Mucosa of descending colon (tissue), 3 donors: ENCODE data around the gene AKT3. TPM values are rescaled to one million over a fixed set of nuclear protein-coding genes. Genes with fewer than 3 reads are reported as not detected.

ENCODE experiments used
- ATAC-seq: fragments of 200-7000 bp; cut with Tn5 transposase; one replicate; pipeline ENCODE4 v1.9.1; 2020; ENCODE audit warnings: mild to moderate bottlenecking, moderate library complexity
- DNase-seq, 3 donors: peaks; one replicate each; pipeline ENCODE4 v3.0.0-alpha.2; 2020
- H3K36me3 ChIP-seq: fragments of 200-600 bp; one replicate; pipeline ENCODE4 v1.8.0; 2021; ENCODE audit warnings: low read depth, mild to moderate bottlenecking
- H3K4me1 ChIP-seq: fragments of 200-600 bp; one replicate; pipeline ENCODE4 v1.8.0; 2021; ENCODE audit warnings: low read depth, mild to moderate bottlenecking
- H3K4me3 ChIP-seq: fragments of 200-600 bp; one replicate; pipeline ENCODE4 v1.8.0; 2021; ENCODE audit warnings: mild to moderate bottlenecking
- H3K9me3 ChIP-seq: fragments of 200-600 bp; one replicate; pipeline ENCODE4 v1.8.0; 2021; ENCODE audit warnings: mild to moderate bottlenecking
- CTCF ChIP-seq: fragments of 200-600 bp; IDR thresholded peaks from one replicate; pipeline ENCODE4 v1.8.0; 2022; ENCODE audit warnings: antibody characterized with exemption, mild to moderate bottlenecking
- intact Hi-C, 2 donors: fragments of 100-400 bp; cut with DNase I in 1 of 2; cut with micrococcal nuclease in 1 of 2; formaldehyde crosslinking; loops; one replicate each; pipeline versions ENCODE4 v1.11.0 to v1.11.1; 2022; cut with DNase I, micrococcal nuclease
- total RNA-seq, 3 donors: library from RNA; stranded (reverse); fragmentation: NEBNext Ultra II Directional in 2 of 3; extraction: Animal tissue kit (Norgen Biotek cat#: 25700) in 2 of 3; gene quantifications; one replicate each; pipeline versions ENCODE4 v1.2.1 to v1.2.4, GENCODE V29; 2021 to 2023
- donor health status: DM: no; HTN: no; CAD: no; lungs with moderate emphysema.
- donor health status: DM: no; HTN: no; CAD: no.
- donor health status: DM: no; HTN: yes; CAD: no.

The AKT3 gene
- total RNA-seq, 3 donors from 2014 or later: 8.2 to 119 (median 12.6) TPM

DNA sequence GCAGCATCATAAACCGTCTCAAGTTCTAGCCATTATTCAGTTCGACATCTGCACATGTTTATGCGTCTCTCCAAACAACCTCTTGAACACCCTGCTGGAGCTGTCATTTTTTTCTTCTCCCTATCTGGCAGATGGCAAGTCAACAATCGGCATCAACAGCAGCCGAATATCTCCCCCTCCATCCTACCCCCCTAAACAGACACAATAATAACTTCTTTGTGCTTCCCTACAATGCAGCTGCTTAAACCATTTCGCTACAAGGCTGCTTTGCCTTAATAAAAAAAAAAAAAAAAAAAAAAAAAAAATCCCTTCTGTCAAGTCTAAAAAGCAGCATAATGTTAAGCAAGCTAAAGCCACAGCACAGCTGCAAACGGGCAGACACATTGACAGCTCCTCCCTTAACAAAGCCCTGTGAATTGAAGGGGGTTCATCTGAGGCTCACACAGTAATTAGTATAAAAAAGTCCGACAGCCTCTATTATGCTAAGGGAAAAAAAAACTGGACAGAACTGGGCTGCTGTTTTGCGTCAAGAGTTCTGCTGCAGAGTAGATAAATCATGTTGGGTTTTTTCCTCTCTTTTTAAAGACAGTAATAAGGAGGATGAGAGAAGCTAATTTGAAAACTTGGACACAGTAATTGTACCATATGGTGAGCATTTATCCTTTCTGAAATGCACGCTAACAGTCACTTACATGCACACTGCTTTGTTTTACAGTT, 136.4 kb downstream of the AKT3 start:
- DNase-seq (no peak), ATAC-seq (no peak)
- H3K36me3 ChIP-seq: no peaks in the 10 kb centered on the region
- no peak for TF ChIP-seq CTCF
- intact Hi-C loops: no loop called here
- no peak overlapping the region for H3K4me3 ChIP-seq
- H3K9me3 ChIP-seq: no peaks in the 10 kb centered on the region
- no peaks in the 10 kb centered on the region for H3K4me1 ChIP-seq

GRCh38 chr1:243712941-243713340, 137.1 kb downstream of the AKT3 start:
- Histone ChIP-seq H3K36me3 (no peaks in the 10 kb centered on the region), H3K4me1 (no peaks in the 10 kb centered on the region), H3K9me3 (no peaks in the 10 kb centered on the region), H3K4me3 (no peak overlapping the region)
- intact Hi-C loops: no loop called here
- no peak for TF ChIP-seq CTCF
- no peak for ATAC-seq
- DNase-seq: no peak

GRCh38 chr1:243712242-243712641, 137.8 kb downstream of the AKT3 start:
- Histone ChIP-seq H3K9me3 (no peaks in the 10 kb centered on the region), H3K4me3 (no peak overlapping the region), H3K36me3 (no peaks in the 10 kb centered on the region), H3K4me1 (no peaks in the 10 kb centered on the region)
- no peak for TF ChIP-seq CTCF
- intact Hi-C loops: no loop called here
- no peak for DNase-seq
- ATAC-seq: no peak

DNA sequence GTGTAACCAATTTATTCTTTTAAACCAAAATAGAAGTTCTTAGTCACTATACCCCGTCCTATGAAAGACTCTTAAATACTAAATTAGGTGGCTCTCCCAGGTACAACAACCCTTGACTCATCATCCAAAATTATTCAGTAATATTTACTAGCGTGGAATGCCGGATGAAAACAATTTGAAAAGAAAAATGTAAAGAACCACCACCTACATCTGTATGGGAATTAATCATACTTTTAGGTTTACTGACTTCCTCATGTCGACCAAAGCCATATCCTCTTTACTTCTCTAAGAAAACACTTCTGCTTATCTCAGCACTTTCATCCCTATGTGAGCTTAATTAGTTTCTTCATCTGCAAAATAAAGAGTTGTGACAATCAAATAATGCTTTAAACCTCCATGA, 139.6 kb downstream of the AKT3 start:
- Histone ChIP-seq H3K4me1 (no peaks in the 10 kb centered on the region), H3K4me3 (no peak overlapping the region), H3K36me3 (no peaks in the 10 kb centered on the region), H3K9me3 (no peaks in the 10 kb centered on the region)
- DNase-seq (no peak), ATAC-seq (no peak)
- no peak for TF ChIP-seq CTCF
- intact Hi-C loops: no loop called here

- no peak for TF ChIP-seq CTCF
- Histone ChIP-seq H3K36me3 (no peaks in the 10 kb centered on the region), H3K4me3 (no peak overlapping the region), H3K4me1 (no peaks in the 10 kb centered on the region), H3K9me3 (no peaks in the 10 kb centered on the region)
- ATAC-seq (no peak), DNase-seq (no peak)
- intact Hi-C loops: no loop called here
These were observed 141.8 kb downstream of the AKT3 start for GRCh38 chr1:243708210-243708609.

DNA sequence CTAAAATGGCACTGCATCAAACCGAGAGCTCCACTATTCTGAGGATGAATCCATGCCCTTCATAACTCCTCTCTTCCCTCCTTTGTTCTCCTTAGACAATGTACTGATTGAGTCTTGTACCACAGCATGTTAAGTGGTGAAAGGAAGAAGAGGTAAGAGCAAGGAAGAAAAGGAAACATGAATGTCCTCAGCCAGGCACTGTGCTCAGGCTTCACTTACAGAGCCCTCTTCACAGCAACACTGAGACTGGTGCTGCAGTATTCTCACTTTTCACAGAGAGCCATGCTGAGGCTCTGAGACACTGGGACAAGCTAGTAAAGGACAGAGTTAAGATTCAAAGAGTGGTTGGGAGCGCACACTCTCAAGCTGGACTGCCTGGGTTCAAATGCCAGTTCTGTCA, 143.5 kb downstream of the AKT3 start:
- Histone ChIP-seq H3K4me3 (no peak overlapping the region), H3K9me3 (no peaks in the 10 kb centered on the region), H3K36me3 (no peaks in the 10 kb centered on the region), H3K4me1 (no peaks in the 10 kb centered on the region)
- no peak for DNase-seq
- intact Hi-C loops: no loop called here
- no peak for TF ChIP-seq CTCF
- ATAC-seq: no peak
